Measurements from ENCODE around the gene PNLIPRP3.

- no peak for TF ChIP-seq CTCF (conservative IDR thresholded peaks at IDR 0.05 in 1 of 2, IDR thresholded peaks at IDR 0.05 in 1 of 2; ENCODE audit: low read depth in 1 of 2, low read length in 2 of 2)
- no peak for TF ChIP-seq EZH2 (IDR thresholded peaks at IDR 0.05; ENCODE audit: low read length, missing control alignments)
Measured at GRCh38 chr10:116489460-116489859, 61.8 kb downstream of the PNLIPRP3 start.

Measured in fibroblast of lung (primary cell).